SKM-1 treated with dmso at 0.1 percent for 144 hours (cell line): Measurements from ENCODE around the gene GRK3.
A peak's percentile ranks its signal among the peaks of the same experiment; 100 is the strongest.
"Not testable (repeated sequence)": the region's sequence is repeated elsewhere in the genome, so short reads cannot be mapped to it uniquely, and the experiment has no call there.

Experiments used
- DNase-seq: peaks from one replicate; lab custom pipeline; 2025; ENCODE audit not compliant: unreplicated experiment; lab: John Stamatoyannopoulos, UW

The GRK3 gene

GRCh38 chr22:25564320-25564978, at the start of gene GRK3:
GRK3 (plus strand) TSS chr22:25564675; CDS start chr22:25565041, 366 bp downstream.
- DNase-seq = peak; percentile 79

GRCh38 chr22:25518000-25518663, 46.3 kb upstream of the GRK3 start:
- DNase-seq = no peak

- DNase-seq = no peak
Observed at GRCh38 chr22:25525376-25525775, 39.1 kb upstream of the GRK3 start.

GRCh38 chr22:25525804-25526584, 38.5 kb upstream of the GRK3 start:
- DNase-seq = not testable (repeated sequence)

DNA sequence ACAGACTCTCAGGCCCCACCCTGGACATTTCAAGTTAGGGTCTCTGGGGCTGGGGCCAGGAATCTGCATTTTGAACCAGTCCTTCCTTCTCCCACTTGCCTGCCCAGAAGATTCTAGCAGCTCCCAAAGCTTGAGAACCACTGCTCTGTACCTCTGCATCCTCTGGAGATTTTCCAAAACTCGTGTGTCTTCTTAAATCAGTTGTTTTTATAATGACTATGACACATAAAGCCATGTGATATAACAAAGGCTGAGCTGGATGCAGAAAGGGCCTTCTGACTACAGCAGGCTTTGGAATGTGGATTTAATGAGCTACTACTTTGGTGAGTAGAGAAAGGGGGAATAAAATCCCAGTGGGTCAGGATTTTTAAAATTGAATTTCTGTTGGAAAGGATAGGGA, 37.5 kb upstream of the GRK3 start:
- not testable (repeated sequence) for DNase-seq

DNA sequence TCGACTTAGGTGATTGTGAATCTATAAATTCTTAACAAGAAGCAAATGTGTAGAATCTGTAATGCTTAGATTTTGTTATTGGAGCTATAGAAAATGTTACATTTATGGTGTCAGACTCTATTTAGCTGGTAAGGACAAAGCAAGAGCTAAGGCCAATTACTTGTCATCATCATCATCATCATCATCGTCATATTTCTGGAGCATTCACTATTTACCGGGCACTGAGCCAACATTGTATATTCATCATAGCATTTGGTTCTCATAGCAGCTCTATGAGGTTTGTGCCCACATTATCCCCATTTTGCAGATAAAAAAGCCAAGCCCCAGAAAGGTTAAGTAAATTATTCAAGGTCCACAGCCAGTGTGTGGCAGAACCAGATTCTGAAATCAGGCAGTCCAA, 36.4 kb upstream of the GRK3 start:
- not testable (repeated sequence) for DNase-seq

DNA sequence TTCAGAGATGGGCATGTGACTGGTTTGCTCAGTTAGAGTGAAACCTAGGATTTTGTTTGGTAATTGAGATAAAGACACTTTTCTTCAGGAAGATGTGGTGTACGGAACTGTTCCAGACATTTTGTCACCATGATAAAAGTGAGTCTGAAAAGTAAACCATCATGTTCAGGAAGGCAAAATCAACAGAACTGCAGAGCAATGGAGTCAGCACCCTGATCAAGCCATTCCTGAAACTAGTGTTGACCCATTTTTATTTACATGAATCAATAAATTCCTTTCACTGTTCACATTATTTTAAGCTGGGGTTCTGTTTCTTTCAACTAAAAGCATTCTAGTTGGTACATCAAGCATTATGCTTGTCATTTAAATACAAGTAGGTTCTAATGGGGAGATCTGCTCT, 35.4 kb upstream of the GRK3 start:
- DNase-seq = not testable (repeated sequence)

- not testable (repeated sequence) for DNase-seq
Observed at GRCh38 chr22:25529541-25530137, 34.8 kb upstream of the GRK3 start.

DNA sequence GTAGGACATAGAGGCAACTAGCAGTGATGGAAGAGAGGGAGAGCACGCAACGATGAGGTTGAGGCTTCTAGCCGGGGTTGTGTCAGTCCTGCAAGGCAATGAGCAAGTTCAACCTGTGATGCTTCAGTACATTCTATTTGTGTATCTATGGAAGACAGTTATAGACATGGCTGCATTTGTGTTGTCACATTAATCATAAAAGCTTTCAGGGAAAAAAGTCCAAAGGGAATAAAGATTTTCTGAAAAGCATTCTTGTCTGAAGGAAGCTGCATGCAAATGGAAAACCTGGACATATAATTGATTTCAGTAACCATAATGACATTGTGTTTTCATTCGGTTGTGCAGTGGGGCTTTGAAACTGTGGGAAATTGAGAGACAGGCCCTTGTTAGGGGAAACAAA, 32.8 kb upstream of the GRK3 start:
- DNase-seq = not testable (repeated sequence)

GRCh38 chr22:25534724-25535123, 29.8 kb upstream of the GRK3 start:
- DNase-seq = no peak

DNA sequence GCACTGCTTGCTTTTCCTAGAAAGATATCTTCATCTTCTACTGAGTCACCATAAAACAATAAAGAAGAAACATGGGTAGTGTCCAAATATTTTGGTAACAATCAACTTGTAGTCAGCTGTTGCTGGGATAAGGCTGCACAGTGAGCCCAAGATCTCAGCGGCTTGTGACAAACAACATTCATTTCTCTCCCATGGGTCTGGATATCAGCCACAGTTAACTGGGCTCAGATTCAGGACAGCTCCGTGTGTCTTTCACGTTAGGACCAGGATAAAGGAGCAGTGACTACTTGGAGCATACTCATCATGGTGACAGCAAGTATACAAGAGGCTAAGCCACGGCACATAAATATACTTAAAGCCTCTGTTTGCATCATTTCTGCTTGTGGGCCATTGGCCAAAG, 27.9 kb upstream of the GRK3 start:
- no peak for DNase-seq

GRCh38 chr22:25540166-25540907, 24.1 kb upstream of the GRK3 start:
- no peak for DNase-seq

DNA sequence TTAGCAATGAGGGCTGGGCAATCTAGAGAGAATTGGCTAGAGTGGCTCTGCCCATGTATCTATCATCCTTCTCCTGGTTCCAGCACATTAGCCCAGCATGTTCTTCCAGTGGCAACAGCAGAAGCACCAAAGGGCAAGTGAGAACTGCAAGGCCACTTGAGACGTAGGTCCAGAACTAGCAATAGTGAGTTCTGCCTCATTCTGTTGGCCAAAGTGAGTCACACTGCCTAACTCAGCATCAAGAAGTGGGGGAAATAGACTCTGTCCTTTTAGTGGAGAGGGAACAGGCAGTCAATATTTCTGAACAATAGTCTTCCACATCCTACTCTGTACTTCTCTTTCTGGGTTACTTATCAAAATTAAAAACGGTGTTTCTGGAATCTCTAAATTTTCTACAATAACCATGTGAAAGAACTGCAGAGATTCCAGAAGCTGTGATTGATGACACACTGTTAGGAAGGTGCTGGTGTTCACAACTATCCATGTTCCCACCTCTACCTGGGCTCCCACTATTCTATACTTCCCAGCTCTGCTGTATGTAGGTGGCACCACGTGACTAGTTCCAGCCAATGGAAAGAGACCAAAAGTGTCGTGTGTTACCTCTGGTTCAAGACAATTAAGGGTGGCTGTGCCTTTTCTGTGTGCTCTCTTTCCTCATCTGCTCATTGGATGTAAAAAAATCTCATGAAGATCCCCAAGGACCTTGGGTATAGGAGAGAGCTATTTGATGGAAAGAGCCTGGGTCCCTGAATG, 23.4 kb upstream of the GRK3 start:
- DNase-seq = no peak

DNA sequence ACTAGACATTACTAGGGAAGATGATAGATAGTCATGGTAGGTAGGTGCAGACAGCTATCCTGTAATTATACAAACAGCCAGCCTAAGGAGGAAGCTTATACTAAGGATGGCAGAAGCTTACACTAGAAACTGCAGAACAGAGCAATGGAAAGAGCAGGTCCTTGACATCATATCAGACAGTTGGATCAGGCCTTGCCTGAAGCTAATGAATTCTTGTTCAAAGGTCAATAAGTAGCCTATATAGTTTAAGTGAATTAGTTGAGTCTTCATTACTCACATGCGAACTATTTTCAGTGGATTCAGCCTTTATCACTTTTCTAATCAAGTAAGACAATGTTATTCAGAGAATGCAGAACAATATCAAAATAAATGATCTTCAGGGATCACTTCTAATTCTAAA, 22.3 kb upstream of the GRK3 start:
- DNase-seq = no peak

- no peak for DNase-seq
Observed at GRCh38 chr22:25542720-25543402, 21.6 kb upstream of the GRK3 start.

DNA sequence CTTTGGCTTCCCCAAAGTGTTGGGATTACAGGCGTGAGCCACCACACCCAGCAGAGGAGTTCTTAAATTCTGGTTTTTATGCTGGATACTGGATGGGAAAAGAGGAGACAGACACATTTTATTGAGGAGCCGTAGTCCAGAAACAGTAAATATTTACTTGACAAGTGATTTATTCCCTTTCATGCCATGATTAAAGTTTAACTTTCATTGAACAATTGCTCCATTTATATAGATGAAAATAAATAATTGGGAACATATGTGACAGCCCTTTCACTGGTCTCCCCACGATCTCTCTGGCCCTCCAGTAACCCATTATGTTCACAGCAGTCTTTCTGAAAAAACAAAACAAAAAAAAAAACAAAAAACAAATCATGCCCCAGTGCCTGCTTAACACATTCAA, 19.3 kb upstream of the GRK3 start:
- no peak for DNase-seq

- DNase-seq = no peak
Observed at GRCh38 chr22:25545672-25546071, 18.8 kb upstream of the GRK3 start.

GRCh38 chr22:25546242-25546641, 18.2 kb upstream of the GRK3 start:
- DNase-seq = no peak

- peak; percentile 83 for DNase-seq
Observed at GRCh38 chr22:25546751-25547150, 17.7 kb upstream of the GRK3 start.
